HL-60/S4 (cell line): ENCODE measurements around the gene ZNF81.
"Not testable (repeated sequence)": the region's sequence is repeated elsewhere in the genome, so short reads cannot be mapped to it uniquely, and the experiment has no call there.

Source experiments
- in situ Hi-C: fragments of 300-500 bp; cut with MboI; formaldehyde crosslinking; loops from 2 replicates; pipeline ENCODE4 v1.14.3; 2022; ENCODE audit warnings: low sequenced_read_pairs

Gene ZNF81

GRCh38 chrX:47843363-47843762 is 6.7 kb downstream of the ZNF81 start:
- in situ Hi-C loops: no loop called here

- in situ Hi-C loops: no loop called here
Observed at GRCh38 chrX:47844117-47844516, 7.4 kb downstream of the ZNF81 start.

- in situ Hi-C loops: no loop called here
Observed at GRCh38 chrX:47846040-47846439, 9.3 kb downstream of the ZNF81 start.

GRCh38 chrX:47849778-47850177 is 13.1 kb downstream of the ZNF81 start:
- in situ Hi-C loops: no loop called here

GRCh38 chrX:47850389-47850788 is 13.7 kb downstream of the ZNF81 start:
- in situ Hi-C loops: not testable (repeated sequence)

GRCh38 chrX:47850901-47851300 is 14.2 kb downstream of the ZNF81 start:
- in situ Hi-C loops: no loop called here

GRCh38 chrX:47854474-47854873 is 17.8 kb downstream of the ZNF81 start:
- in situ Hi-C loops: no loop called here

GRCh38 chrX:47859686-47860085 is 23.0 kb downstream of the ZNF81 start:
- in situ Hi-C loops: no loop called here

- in situ Hi-C loops: no loop called here
Observed at GRCh38 chrX:47862680-47863079, 26.0 kb downstream of the ZNF81 start.

GRCh38 chrX:47863187-47863586 is 26.5 kb downstream of the ZNF81 start:
- in situ Hi-C loops: no loop called here

GRCh38 chrX:47864300-47864699 is 27.6 kb downstream of the ZNF81 start:
- in situ Hi-C loops: no loop called here

GRCh38 chrX:47864785-47865184 is 28.1 kb downstream of the ZNF81 start:
- in situ Hi-C loops: no loop called here

GRCh38 chrX:47873123-47873522 is 36.4 kb downstream of the ZNF81 start:
- in situ Hi-C loops: no loop called here

- in situ Hi-C loops: no loop called here
Observed at GRCh38 chrX:47877327-47877726, 40.6 kb downstream of the ZNF81 start.

- in situ Hi-C loops: no loop called here
Observed at GRCh38 chrX:47878198-47878597, 41.5 kb downstream of the ZNF81 start.

- in situ Hi-C loops: no loop called here
Observed at GRCh38 chrX:47879463-47879862, 42.8 kb downstream of the ZNF81 start.

- in situ Hi-C loops: no loop called here
Observed at GRCh38 chrX:47880927-47881326, 44.2 kb downstream of the ZNF81 start.

GRCh38 chrX:47885501-47885900 is 48.8 kb downstream of the ZNF81 start:
- in situ Hi-C loops: no loop called here

GRCh38 chrX:47898024-47898423 is 61.3 kb downstream of the ZNF81 start:
- in situ Hi-C loops: no loop called here

- in situ Hi-C loops: no loop called here
Observed at GRCh38 chrX:47900833-47901232, 64.1 kb downstream of the ZNF81 start.

- in situ Hi-C loops: no loop called here
Observed at GRCh38 chrX:47902161-47902560, 65.5 kb downstream of the ZNF81 start.

- in situ Hi-C loops: no loop called here
Observed at GRCh38 chrX:47915886-47916493, 79.3 kb downstream of the ZNF81 start.

- in situ Hi-C loops: no loop called here
Observed at GRCh38 chrX:47918274-47918673, 81.6 kb downstream of the ZNF81 start.
